DMS79 (cell line): Measurements from ENCODE around the gene TSC22D3.

ENCODE experiments used
- DNase-seq: peaks from one replicate; lab custom pipeline; 2025; lab: John Stamatoyannopoulos, UW

The TSC22D3 gene

GRCh38 chrX:107760304-107761077, 15.1 kb downstream of the TSC22D3 start:
- DNase-seq = no peak

DNA sequence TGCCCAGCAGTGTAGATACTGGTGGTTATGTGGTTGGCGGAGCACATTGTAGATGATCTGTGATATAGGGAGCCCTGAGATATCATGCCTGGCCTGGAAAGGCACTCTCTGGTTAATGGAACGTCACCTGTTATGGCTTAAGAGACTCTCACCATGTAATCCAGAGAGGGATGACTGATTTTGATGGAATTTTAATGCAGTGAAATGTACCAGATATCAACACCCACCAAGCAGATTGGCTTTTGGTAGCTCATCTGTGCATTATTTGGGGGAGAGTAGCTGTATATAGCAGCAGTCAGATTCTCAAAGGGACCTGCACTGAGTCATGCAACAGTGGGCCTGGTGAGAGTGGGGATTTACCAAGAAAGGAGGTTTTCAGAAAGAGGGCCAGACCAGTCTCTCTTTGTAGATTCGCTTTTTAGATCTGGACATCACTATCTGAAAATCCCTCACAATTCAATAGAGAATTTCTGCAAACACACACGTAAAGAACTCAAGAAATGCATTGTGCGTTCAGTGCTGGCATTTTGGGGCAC, 17.3 kb downstream of the TSC22D3 start:
- peak; percentile 13 for DNase-seq

- no peak for DNase-seq
Measured at GRCh38 chrX:107755721-107756120, 19.9 kb downstream of the TSC22D3 start.

- DNase-seq = no peak
Measured at GRCh38 chrX:107753187-107753586, 22.4 kb downstream of the TSC22D3 start.

DNA sequence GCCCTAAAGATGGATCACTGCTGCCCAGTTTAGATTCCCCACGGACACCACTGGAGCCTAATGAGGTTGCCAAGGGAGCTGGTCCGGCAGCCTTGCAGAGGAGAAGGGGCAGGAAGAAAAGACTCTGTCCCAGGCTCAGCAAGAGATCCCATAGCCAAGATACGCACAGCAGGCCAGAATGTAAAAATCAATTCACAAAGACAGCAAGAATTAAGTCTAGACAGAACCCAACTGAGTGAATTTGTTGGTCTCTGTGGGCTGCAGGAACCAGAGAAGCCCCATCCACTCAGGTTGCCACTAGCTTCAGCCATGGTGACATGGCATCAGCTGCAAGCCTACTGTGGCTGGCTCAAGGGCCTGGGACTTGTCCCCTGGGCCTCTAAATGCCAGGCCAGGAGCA, 22.9 kb downstream of the TSC22D3 start:
- DNase-seq = no peak

DNA sequence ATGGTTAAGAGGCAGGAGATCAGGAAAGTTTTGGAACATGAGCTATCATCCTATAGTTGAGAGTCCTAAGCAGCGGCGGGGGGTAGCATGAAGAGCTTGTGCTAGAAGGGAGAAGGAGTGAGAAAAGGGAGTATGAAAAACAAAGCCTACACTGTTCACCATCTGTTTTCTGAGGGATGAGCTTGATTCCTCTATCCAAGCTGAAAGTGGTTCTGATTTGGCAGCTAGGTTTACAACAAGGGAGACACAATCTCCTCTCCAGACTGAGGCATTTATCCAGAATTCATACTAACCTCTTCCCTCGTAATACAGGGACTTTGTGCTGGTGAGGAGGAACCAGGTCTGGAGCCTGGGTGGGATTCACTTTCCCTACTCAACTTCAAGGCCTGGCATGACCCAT, 23.5 kb downstream of the TSC22D3 start:
- no peak for DNase-seq

GRCh38 chrX:107750861-107751445, 24.6 kb downstream of the TSC22D3 start:
- no peak for DNase-seq

DNA sequence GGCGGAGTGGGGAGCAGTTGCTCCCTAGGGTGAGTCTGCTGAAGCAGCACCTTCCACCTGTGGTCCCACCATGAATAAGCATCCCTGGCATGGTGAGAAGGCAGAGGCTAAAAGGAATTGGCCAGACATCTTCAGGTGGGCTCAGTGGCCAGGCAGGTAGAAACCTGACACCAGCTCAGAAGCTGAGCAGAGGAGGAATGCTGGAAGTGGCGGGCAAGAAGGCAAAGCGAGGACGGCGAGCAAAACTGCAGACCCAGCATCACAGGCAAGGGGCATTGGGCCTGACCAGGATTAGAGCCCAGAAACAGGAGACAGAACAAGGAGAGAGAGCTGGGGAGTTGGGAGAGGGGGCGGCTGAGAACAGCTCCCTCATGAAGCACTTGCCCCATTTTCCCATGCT, 25.3 kb downstream of the TSC22D3 start:
- DNase-seq = no peak

DNA sequence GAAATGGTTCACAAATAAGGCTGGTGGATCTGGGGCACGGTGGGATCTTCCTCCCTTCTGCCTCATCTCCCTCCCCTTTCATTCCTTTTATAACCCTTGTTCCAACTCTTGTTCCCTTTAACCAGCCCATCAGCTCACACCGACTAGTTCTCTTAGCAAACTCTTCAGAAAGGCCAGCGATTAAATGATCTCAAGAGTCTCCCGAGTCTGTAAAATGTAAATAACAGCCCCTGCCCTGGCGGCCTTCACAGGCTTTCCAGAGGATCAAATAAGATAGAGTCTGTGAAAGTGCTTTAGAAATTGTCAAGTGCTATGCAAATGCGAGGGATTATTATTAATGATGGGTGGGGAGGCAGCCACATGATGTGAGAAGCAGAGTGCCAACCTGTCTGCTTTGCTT, 27.1 kb downstream of the TSC22D3 start:
- peak; percentile 4 for DNase-seq

- DNase-seq = peak; percentile 18
Measured at GRCh38 chrX:107747596-107748161, 27.9 kb downstream of the TSC22D3 start.

GRCh38 chrX:107744868-107745267, 30.7 kb downstream of the TSC22D3 start:
- no peak for DNase-seq

DNA sequence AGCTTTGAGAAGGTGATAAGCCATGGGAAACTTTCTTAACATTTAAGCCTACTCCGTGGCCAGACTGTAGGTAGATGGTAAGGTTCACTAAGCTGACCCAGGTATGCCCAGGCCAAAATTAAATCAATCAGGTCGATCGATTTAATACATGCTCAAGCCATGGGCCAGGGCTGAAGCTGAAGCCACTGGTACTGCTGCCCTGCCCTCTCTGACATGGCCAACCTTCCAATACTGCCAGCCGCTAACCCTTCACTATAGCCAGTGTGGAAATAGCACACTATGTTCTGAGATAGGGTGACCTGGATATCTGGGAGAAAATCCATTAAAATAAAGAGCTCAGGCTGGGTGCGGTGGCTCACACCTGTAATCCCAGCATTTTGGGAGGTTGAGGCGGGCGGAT, 31.6 kb downstream of the TSC22D3 start:
- DNase-seq = no peak

DNA sequence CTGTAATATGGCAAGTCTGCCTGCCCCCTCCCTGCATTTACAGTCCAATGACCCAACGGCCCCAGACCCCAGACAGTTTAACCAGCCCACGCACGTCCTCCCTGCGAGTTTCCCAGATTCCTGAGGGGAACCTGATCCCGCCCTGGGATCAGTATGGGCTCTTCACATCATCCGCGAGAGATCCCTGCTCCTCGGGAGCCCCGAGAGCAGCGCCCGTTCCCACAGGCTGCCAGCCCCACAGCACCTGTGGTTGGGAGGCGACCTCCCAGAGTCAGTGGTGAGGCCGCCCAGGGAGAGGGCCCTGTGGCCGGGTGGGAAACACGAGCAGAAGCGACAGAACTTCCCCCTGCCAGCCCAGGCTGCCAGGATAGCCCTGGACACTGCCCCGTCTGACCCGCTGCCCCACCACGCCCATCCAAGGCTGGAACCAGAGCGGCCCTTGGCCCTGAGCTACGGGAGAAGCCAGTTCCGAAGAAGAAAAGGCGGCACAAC, 32.8 kb downstream of the TSC22D3 start:
- no peak for DNase-seq

- peak; percentile 65 for DNase-seq
Measured at GRCh38 chrX:107741404-107741790, 34.2 kb downstream of the TSC22D3 start.

GRCh38 chrX:107739541-107739940, 36.0 kb downstream of the TSC22D3 start:
- no peak for DNase-seq

GRCh38 chrX:107738768-107739167, 36.8 kb downstream of the TSC22D3 start:
- DNase-seq = no peak

- DNase-seq = no peak
Measured at GRCh38 chrX:107738272-107738671, 37.3 kb downstream of the TSC22D3 start.

- peak; percentile 71 for DNase-seq
Measured at GRCh38 chrX:107736781-107737531, 38.6 kb downstream of the TSC22D3 start.

DNA sequence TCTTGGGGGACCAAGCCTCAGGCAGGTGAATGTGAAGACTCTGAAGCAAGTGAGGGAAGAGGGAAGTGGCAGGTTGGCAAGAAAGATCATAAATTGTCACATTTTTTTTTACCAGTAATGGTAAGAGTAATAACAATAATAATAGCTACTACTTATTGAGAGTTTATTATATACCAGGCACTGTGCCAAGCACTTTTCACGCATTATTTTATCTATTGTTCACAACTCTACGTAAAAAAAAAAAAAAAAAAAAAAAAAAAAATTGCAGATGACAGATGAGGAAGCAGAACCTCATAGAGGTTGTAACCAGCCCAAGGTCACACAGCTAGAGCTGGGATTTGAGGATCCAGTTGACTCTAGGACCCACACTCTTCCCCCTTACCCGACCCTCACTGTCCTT, 40.9 kb downstream of the TSC22D3 start:
- DNase-seq = no peak

DNA sequence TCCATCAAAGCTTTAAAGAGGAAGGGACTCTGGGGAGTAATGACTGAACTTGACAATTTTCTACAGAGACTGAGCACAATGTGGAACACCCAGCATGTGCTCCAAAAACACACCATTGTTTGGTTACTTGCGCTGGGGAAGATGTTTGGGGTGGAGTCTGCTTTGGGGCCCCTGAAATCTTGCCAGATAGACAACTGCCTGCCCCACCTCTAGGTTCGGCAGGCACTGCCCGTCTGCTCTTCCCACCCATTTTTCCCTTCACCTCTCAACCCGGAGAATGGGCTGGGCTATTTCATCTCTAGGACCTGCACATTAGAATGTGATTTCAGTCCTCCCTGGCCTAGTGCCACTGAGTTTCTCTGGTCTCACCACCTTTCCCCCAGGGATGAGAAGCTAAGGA, 41.9 kb downstream of the TSC22D3 start:
- DNase-seq = no peak

- DNase-seq = peak; percentile 62
Measured at GRCh38 chrX:107731831-107732502, 43.6 kb downstream of the TSC22D3 start.
